ENCODE data around the gene XYLT1.
A peak's percentile ranks its signal among the peaks of the same experiment; 100 is the strongest.

The XYLT1 gene

GRCh38 chr16:17213025-17213424 is 257.7 kb downstream of the XYLT1 start:
- no peak for DNase-seq

GRCh38 chr16:17212606-17213005 is 258.2 kb downstream of the XYLT1 start:
- DNase-seq = no peak

- peak; percentile 8 for DNase-seq
Measured at GRCh38 chr16:17211797-17212196, 259.0 kb downstream of the XYLT1 start.

- no peak for DNase-seq
Measured at GRCh38 chr16:17206712-17207111, 264.0 kb downstream of the XYLT1 start.

- peak; percentile 5 for DNase-seq
Measured at GRCh38 chr16:17205279-17206211, 265.2 kb downstream of the XYLT1 start.

GRCh38 chr16:17204644-17205043 is 266.1 kb downstream of the XYLT1 start:
- DNase-seq = no peak

- no peak for DNase-seq
Measured at GRCh38 chr16:17204206-17204605, 266.6 kb downstream of the XYLT1 start.

GRCh38 chr16:17203424-17203823 is 267.3 kb downstream of the XYLT1 start:
- no peak for DNase-seq

- DNase-seq = no peak
Measured at GRCh38 chr16:17199135-17199534, 271.6 kb downstream of the XYLT1 start.

GRCh38 chr16:17196526-17196925 is 274.2 kb downstream of the XYLT1 start:
- DNase-seq = no peak

GRCh38 chr16:17194190-17194780 is 276.5 kb downstream of the XYLT1 start:
- peak; percentile 12 for DNase-seq

- DNase-seq = peak; percentile 76
Measured at GRCh38 chr16:17193566-17194100, 277.1 kb downstream of the XYLT1 start.

GRCh38 chr16:17184026-17184425 is 286.7 kb downstream of the XYLT1 start:
- DNase-seq = no peak

- DNase-seq = no peak
Measured at GRCh38 chr16:17177959-17178905, 292.5 kb downstream of the XYLT1 start.

GRCh38 chr16:17177242-17177958 is 293.4 kb downstream of the XYLT1 start:
- DNase-seq = no peak

GRCh38 chr16:17176199-17176598 is 294.6 kb downstream of the XYLT1 start:
- no peak for DNase-seq

- DNase-seq = no peak
Measured at GRCh38 chr16:17173281-17173680, 297.5 kb downstream of the XYLT1 start.

GRCh38 chr16:17171250-17172143 is 299.3 kb downstream of the XYLT1 start:
- no peak for DNase-seq

- DNase-seq = no peak
Measured at GRCh38 chr16:17170435-17170834, 300.3 kb downstream of the XYLT1 start.

GRCh38 chr16:17168181-17168580 is 302.6 kb downstream of the XYLT1 start:
- no peak for DNase-seq

GRCh38 chr16:17166095-17166494 is 304.7 kb downstream of the XYLT1 start:
- no peak for DNase-seq
